GM18511 (cell line): ENCODE results near the gene ANTXRL.
"Not testable (repeated sequence)": the region's sequence is repeated elsewhere in the genome, so short reads cannot be mapped to it uniquely, and the experiment has no call there.

ENCODE experiments used
- ATAC-seq: cut with Tn5 transposase; IDR thresholded peaks from one replicate; pipeline ENCODE4 v1.9.1; 2021; ENCODE audit warnings: mild to moderate bottlenecking, moderate library complexity; ENCODE audit not compliant: unreplicated experiment

ANTXRL gene

GRCh38 chr10:46306516-46307184, 19.9 kb downstream of the ANTXRL start:
- no peak for ATAC-seq

- no peak for ATAC-seq
Observed at GRCh38 chr10:46307281-46308112, 20.7 kb downstream of the ANTXRL start.

GRCh38 chr10:46308113-46308415, 21.3 kb downstream of the ANTXRL start:
- no peak for ATAC-seq

- ATAC-seq = no peak
Observed at GRCh38 chr10:46308666-46309450, 22.1 kb downstream of the ANTXRL start.

- ATAC-seq = no peak
Observed at GRCh38 chr10:46309511-46310142, 22.8 kb downstream of the ANTXRL start.

- ATAC-seq = no peak
Observed at GRCh38 chr10:46310143-46310514, 23.3 kb downstream of the ANTXRL start.

- no peak for ATAC-seq
Observed at GRCh38 chr10:46310851-46311250, 24.1 kb downstream of the ANTXRL start.

GRCh38 chr10:46311501-46311951, 24.7 kb downstream of the ANTXRL start:
- no peak for ATAC-seq

GRCh38 chr10:46311961-46312431, 25.2 kb downstream of the ANTXRL start:
- ATAC-seq = not testable (repeated sequence)

GRCh38 chr10:46312953-46313352, 26.2 kb downstream of the ANTXRL start:
- no peak for ATAC-seq

GRCh38 chr10:46314071-46314470, 27.3 kb downstream of the ANTXRL start:
- ATAC-seq = no peak

- not testable (repeated sequence) for ATAC-seq
Observed at GRCh38 chr10:46315071-46315860, 28.5 kb downstream of the ANTXRL start.

- ATAC-seq = no peak
Observed at GRCh38 chr10:46317370-46317769, 30.6 kb downstream of the ANTXRL start.

GRCh38 chr10:46317889-46318288, 31.1 kb downstream of the ANTXRL start:
- ATAC-seq = no peak

GRCh38 chr10:46318799-46319198, 32.0 kb downstream of the ANTXRL start:
- no peak for ATAC-seq

- no peak for ATAC-seq
Observed at GRCh38 chr10:46319389-46319788, 32.6 kb downstream of the ANTXRL start.

GRCh38 chr10:46321770-46322169, 35.0 kb downstream of the ANTXRL start:
- no peak for ATAC-seq

- ATAC-seq = no peak
Observed at GRCh38 chr10:46323176-46323575, 36.4 kb downstream of the ANTXRL start.

- ATAC-seq = no peak
Observed at GRCh38 chr10:46325021-46325420, 38.2 kb downstream of the ANTXRL start.

- ATAC-seq = no peak
Observed at GRCh38 chr10:46326066-46326465, 39.3 kb downstream of the ANTXRL start.
